Inflammatory macrophage (primary cell): ENCODE data around the gene SLC22A7.

ENCODE experiments used
- DNase-seq, 2 donors: peaks; one replicate each; pipeline ENCODE4 v3.0.0-alpha.2; 2020 to 2022
- total RNA-seq, 18 experiments: gene quantifications; one replicate each; lab custom pipeline; 2026; ENCODE audit warnings: mixed read lengths in 6 of 18, inconsistent platforms in 2 of 18; lab: John Stamatoyannopoulos, UW

Gene SLC22A7, protein sequence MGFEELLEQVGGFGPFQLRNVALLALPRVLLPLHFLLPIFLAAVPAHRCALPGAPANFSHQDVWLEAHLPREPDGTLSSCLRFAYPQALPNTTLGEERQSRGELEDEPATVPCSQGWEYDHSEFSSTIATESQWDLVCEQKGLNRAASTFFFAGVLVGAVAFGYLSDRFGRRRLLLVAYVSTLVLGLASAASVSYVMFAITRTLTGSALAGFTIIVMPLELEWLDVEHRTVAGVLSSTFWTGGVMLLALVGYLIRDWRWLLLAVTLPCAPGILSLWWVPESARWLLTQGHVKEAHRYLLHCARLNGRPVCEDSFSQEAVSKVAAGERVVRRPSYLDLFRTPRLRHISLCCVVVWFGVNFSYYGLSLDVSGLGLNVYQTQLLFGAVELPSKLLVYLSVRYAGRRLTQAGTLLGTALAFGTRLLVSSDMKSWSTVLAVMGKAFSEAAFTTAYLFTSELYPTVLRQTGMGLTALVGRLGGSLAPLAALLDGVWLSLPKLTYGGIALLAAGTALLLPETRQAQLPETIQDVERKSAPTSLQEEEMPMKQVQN
- 0 to 0.16 (median 0) reads per million in 18 experiments for total RNA-seq

DNA sequence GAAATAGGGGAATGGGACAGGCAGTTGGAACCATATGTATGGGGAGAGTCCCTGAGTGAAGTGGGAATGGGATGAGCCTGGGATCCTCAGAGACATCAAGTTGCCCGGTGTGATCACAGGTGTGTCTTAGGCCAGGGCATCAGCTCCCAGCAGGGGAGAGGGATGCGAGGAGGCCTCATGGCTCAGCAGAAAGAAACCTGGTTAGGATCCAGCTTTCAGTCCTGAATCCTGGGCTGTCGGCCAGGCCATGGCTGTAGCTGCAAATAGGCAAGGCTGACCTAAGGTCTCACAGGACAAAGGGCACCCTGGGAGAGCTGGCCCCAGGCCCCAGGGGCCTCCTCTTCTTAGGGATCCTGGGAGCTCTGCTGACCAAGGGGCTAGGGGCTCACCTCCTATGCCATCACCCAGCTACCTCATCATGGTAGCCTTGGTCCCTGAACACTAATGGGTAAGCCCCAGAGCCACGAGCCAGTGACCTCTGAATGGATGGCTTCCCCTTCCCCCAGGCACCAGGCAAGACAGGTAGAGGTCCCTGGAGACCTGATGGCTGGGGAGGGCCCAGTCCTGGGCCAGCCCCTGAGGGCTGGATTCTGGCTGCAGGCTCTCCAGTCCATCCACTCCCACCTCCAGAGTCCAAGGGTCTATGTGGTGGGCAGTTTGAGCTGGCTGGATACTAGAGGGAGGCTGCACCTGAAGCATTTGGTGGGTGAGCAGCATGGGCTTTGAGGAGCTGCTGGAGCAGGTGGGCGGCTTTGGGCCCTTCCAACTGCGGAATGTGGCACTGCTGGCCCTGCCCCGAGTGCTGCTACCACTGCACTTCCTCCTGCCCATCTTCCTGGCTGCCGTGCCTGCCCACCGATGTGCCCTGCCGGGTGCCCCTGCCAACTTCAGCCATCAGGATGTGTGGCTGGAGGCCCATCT, at the start of gene SLC22A7:
TSS of gene SLC22A7 (plus strand) at position 617 of the 921 bp plus-strand sequence. CDS start at position 716, 99 bp downstream.
- DNase-seq: no peak

DNA sequence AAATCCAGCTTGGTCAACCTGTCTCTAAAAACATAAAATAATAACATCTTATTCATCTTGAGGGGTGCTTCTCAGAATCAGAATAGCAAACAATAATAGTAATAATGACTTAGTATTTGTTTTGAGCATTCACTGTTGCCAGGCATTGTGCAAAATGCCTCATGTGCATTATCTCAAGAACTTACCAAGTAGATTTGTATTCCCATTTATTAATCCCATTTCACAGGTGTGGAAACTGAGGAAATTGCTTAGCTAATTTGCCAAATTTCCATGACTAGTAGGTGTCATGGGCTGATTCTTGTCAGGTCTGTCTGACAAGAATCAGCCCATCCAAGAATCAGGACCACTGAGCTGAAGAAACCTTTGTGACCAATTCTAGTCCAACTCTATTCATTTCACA, 49.3 kb upstream of the SLC22A7 start:
- no peak for DNase-seq

DNA sequence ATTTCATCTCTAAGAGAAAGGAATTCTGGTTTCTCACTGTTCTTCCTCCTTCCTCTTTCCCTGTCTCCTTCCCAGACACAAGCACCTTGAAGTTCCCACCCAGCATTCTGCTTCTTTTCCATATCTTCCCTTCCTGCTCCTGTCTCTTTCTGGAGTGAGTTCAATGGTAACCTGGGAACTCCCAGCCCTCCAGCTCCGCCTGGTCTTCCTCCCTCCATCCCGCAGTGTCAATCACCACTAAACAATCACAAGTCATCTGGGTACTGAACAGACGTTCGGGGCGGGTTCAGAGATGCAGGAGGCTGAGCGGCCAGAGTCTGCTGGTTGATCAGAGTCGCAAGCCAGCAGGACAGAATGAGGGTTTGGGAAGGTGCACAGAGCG, 47.1 kb upstream of the SLC22A7 start:
- no peak for DNase-seq

DNA sequence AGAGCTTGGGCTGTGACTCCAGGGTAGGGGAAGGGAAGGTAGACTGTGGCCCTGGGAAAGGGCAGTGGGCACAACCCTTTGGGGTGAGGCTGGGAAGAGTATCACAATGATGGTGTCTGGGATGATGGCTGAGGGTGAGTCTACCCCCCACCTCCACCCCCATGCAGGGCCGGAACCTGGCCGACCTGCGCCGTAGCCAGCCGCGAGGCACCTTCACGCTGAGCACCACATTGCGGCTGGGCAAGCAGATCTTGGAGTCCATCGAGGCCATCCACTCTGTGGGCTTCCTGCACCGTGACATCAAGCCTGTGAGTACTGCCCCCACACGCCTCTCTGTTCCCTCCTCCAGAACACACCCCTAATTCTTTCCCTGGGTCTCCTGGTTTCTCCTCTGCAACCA, 44.7 kb upstream of the SLC22A7 start:
- DNase-seq: no peak

DNA sequence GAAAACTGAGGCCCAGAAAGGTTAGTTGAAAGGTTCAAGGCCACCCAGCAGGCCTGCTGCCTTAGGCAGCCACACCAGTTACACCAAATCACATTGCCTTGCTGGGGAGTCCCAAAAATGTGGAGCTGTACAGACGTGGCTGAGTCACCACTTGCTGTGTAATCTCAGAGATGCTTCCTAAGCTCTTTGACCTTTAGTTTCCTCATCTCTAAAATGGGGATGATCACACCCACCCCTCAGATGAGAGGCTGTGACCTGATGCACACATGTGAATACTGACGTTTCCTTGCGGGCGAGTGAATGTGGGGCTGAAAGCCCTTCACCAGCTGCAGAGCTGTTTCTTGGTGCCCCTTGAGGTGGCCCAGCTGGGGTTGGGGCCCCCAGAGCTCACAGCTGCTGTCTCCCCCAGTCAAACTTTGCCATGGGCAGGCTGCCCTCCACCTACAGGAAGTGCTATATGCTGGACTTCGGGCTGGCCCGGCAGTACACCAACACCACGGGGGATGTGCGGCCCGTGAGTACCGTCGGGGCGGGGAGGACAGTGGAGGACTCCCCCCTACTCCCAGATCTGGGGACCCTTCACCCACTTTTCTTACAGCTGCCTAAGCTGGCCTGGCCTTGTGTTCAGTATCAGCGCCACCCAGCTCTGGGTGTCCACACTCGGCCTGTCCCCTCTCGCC, 43.8 kb upstream of the SLC22A7 start:
- peak; percentile 61 to 70 for DNase-seq

DNA sequence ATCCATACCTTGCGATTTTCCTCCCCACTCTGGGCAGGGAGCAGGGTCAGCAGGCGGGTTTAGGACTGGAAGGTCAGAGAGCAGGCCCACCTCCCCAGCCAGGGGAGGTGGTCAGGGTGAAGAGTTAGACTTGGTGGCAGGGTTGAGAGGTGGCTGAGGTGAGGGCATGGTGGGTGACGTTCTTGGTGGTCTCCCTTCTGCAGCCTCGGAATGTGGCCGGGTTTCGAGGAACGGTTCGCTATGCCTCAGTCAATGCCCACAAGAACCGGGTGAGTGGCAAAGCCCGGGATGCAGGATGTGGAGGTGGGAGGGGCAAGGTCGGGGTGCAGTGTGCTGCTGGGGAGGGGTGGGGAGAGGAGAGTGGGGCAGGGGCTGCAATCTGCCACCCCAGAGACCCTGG, 43.2 kb upstream of the SLC22A7 start:
- no peak for DNase-seq

DNA sequence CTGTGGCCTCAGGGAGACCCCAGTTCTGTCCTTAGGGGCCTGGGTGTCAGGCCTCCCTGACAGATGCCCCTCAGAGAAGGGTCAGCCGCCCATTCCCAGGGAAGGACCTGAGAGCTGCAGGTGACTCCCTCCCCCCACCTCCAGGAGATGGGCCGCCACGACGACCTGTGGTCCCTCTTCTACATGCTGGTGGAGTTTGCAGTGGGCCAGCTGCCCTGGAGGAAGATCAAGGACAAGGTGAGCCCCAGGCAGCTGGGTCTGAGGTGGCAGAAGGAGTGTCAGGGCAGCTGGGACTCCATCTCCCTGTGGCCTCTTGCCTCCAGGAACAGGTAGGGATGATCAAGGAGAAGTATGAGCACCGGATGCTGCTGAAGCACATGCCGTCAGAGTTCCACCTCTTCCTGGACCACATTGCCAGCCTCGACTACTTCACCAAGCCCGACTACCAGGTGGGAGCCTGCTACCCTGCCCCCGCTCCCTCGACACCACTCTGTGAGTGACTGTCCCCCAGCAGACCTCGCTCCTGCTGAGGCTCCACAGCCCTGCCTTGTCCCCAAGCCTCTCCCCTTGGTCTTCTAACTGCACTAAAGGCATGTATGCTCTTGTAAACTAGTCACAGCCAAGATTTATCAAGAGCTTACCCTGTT, 42.5 kb upstream of the SLC22A7 start:
- no peak for DNase-seq

DNA sequence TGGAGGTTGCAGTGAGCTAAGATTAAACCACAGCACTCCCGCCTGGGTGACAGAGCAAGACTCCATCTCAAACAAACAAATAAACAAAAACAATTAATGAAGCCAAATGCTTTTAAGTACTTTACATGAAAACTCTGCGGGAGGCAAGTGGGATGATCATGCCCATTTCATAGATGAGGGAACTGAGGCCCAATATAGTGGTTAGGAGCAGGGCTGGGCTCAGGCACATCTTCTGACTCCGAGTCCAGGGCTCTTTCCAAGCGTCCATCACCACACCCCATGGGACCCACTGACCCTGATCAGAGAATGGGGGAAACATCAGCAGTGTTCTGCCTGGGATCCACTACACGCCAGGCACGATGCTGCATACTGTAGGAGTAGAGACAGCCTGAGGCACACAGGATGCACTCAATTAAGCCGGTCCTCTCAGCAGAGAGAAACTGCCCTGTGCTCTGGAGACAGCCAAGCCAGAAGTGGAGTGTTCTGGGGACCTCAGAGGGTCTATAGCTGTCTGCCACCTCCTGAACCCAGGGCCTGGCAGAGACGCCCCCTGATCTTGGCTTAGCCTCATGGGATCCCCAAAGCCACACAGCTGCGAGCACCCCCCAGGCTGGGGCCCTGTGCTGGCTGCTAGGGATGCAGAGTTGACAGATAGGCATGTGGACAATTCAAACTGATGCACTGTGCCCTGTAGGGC, 41.2 kb upstream of the SLC22A7 start:
- no peak for DNase-seq

DNA sequence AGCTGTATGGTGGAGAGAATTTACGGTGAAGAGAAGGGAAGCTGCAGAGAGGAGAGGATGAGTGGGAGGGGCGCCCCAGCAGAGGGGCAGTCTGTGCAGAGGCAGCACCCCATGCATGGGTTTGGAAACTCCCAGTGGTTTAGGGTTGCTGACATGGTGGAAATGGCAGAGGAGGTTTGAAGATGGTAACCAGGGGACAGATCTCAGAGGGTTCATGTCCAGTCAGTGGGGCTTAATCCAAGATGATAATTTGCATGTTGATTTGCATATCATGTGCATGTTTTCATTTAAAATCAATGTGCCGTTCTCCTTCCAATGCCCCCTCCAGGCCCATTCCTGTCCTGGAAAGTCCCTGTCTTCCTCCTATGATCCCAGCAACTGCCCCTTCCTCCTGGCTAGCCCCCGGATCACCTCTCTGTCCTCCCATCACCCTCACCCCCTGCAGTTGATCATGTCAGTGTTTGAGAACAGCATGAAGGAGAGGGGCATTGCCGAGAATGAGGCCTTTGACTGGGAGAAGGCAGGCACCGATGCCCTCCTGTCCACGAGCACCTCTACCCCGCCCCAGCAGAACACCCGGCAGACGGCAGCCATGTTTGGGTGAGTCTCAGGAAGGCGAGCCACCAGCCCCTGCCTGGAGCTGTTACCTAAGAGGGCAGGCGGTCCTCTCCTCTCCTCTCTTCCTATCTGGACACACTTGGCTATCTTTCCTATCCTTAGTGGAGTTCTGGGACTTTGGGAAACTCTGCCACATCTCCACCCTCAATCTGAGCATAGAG, 40.5 kb upstream of the SLC22A7 start:
- DNase-seq: peak in 1 of 2 donors; percentile 4

DNA sequence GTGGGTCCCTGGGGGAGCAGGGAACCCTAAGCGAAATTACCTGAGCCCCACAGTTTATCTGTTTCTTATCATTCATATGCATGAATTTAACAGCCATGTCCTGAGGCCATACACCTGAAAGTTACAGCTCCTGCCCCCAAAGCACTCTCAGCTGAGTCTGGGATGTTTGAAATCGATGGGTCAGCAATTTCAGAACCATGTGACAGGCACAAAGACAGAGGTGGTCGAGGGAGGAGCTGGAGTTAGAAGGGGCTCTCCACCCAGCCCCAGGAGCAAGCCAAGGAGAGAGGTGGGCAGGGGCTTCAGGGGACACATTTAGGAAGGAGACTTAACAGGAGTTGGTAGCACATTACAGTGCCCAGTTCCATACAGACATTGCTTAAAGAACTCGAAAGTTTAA, 39.9 kb upstream of the SLC22A7 start:
- DNase-seq: no peak

DNA sequence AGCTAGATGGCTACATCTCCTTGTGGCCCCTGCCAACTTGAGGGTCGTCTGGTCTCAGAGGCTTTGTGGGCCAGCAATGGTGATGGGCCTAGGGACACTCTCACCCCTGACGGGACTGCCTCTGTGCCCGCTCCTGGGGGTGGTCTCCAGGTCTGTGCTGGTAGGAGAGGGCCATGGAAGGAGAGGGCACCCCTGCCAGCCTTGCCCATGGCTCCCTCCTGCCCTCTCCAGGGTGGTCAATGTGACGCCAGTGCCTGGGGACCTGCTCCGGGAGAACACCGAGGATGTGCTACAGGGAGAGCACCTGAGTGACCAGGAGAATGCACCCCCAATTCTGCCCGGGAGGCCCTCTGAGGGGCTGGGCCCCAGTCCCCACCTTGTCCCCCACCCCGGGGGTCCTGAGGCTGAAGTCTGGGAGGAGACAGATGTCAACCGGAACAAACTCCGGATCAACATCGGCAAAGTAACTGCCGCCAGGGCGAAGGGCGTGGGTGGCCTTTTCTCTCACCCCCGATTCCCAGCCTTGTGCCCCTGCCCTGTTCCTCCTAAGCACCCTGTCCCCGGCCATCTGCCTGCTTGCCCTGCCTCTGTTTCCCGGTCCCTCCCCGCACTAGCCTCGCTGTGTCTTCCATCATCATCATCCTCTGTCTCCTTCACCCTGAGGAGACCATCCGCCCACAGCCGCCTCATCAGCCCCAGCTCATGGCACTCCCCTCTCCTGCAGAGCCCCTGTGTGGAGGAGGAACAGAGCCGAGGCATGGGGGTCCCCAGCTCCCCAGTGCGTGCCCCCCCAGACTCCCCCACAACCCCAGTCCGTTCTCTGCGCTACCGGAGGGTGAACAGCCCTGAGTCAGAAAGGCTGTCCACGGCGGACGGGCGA, 39.0 kb upstream of the SLC22A7 start:
- DNase-seq: no peak

DNA sequence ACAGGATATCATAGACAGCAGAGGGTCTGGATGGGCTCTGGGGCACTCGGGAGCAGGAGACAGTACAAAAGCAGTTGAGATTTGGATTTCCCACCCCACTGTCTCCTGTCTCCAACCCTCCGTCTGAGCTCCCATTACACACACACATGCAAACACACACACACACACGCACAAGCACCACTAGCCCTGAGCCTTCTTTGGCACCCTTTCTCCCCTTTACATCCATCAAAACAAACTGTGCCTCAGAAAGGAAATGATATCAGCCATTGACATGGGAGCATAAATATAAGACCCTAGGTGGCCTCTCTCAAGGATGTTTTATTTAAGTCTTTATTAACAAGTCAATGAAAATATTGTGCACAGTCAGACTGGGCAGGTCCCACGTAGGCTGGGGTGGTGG, 37.3 kb upstream of the SLC22A7 start:
- DNase-seq: no peak

DNA sequence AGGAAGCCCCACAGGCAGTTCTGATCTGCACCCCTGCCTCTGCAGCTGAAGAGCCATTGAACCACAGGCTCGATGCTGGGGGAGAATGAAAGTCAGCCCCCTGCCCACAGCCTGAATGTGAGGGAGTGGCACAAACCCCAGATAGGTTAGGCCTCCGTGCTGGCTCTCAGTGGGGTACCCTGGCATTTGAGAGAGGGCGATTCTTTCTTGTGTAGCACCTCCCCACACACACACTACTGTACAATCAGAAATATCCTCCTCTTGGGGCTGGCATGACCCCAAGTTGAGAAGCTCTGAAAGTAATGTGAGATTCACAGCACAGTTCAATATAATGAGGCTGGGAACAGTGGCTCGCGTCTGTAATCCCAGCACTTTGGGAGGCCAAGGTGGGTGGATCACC, 36.9 kb upstream of the SLC22A7 start:
- DNase-seq: no peak

DNA sequence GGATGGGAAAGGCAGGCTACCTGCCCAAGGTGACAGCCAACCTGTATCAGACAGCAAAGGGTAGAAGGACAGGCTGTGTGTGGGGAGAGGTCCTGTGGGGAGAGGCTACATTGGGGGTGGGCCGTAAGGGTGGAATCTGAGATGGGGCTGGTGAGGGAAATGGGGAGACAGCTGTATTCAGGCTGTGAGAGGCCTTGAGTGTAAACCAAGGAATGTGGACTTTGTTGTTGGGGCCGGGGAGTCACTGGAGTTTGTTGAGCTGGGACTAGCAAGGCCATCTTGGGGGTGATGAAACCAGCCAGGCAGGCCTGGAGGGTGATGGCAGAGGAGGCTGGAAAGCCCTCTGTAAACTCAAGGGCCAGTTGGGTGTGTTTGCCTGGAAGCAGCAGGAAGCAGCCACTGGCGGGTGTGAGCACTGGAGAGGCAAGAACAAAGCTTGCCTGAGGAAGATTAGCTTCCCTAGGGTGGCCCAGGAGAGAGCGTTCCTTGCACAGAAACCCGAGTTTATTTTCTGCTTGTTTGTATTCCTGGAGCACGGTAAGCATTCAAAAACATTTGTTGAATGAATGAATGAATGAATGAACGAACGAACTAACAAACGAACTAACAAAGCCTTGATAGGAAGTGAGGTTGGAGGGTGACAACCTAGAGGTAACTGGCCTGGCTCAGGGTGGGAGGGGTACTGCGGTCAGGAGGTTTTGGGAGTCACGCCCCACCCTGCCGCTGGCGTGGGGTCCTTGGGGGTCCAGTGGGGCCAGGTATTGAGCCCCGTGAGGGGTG, 35.9 kb upstream of the SLC22A7 start:
- no peak for DNase-seq

DNA sequence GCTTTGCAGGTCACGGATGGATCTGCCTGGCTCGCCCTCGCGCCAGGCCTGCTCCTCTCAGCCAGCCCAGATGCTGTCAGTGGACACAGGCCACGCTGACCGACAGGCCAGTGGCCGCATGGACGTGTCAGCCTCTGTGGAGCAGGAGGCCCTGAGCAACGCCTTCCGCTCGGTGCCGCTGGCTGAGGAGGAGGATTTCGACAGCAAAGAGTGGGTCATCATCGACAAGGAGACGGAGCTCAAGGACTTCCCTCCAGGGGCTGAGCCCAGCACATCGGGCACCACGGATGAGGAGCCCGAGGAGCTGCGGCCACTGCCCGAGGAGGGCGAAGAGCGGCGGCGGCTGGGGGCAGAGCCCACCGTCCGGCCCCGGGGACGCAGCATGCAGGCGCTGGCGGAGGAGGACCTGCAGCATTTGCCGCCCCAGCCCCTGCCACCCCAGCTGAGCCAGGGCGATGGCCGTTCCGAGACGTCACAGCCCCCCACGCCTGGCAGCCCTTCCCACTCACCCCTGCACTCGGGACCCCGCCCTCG, 35.2 kb upstream of the SLC22A7 start:
- no peak for DNase-seq

DNA sequence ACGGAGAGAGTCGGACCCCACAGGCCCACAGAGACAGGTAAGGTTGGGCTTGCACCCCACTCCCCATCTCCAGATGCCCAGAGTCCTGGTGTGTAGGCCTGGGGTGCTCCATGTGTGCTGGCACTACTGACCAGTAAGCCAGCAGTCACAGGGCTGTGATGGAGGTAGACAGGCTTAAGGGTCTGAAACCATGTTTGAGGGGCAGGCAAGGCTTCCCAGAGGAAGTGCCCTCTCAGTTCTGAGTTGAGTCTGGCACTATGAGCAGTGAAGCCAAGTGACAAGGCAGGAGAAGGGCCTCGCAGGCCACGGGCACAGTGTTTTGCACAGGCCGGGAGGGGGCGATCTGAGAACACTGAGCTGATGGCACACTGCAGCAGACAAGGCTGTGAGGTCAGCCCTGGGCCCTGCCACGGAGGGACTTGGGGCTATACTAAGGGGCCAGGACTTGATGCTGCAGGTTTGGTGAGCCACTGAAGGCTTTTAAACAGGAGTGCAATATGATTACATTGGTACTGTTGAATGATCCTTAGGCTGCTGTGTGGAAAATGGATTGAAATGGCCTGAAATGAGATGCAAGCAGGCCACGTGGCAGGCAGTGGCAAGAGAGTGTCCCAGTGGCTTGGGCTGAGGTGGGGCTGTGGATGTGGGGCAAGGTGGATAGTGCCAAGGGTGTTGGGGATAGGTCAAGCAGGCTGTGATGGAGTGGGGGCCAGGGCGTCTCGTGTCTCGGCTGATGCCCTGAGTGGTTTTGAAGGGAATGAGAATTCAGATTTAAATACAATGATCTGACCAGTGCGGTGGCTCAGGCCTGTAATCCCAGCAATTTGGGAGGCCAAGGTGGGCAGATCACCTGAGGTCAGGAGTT, 34.5 kb upstream of the SLC22A7 start:
- DNase-seq: peak; percentile 77 to 83

DNA sequence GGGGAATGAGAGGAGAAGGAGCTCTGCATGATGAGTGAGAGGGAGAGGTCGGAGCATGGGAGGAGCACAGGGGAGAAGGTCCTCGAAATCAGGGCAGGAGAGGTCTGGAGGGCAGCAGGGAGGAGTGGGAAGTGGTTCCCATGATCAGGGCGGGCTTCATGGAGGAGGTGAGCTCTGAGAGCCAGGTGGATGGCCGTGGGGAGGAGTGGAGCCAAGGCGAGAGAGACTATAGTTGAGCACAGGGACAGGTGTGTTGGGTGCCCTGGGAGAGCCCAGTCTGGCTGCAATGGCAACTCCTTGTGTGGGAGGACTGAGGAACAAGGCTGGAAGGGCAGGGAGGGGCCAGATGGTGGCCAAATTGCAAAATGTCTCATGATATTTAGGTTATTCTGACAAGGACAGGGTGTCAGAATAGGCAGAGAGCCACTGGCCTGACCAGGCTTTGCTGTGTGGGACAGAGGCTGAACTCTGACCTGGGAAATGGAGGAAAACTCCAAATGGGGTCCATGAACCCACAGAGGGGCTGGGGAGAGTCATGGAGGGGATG, 33.4 kb upstream of the SLC22A7 start:
- DNase-seq: peak; percentile 70
